Activated CD8-positive, alpha-beta T cell treated with anti-CD3 and anti-CD28 coated beads for 36 hours (primary cell): ENCODE data around the gene PEX14. TPM values are rescaled to one million over a fixed set of nuclear protein-coding genes. Genes with fewer than 3 reads are reported as not detected.

Source experiments
- ATAC-seq: fragments of 200-7000 bp; cut with Tn5 transposase; one replicate; pipeline ENCODE4 v1.10.0; 2021; ENCODE audit warnings: mild to moderate bottlenecking, moderate library complexity
- CTCF ChIA-PET: fragments of 350-600 bp; sonication (Branson Sonifier 250); formaldehyde crosslinking; loops from one replicate; lab custom pipeline; 2021; ENCODE audit warnings: antibody characterized with exemption; lab: Charles Lee
- POLR2A ChIA-PET: fragments of 350-600 bp; sonication (Branson Sonifier 250); formaldehyde crosslinking; loops from one replicate; lab custom pipeline; 2021; ENCODE audit warnings: antibody characterized with exemption; lab: Charles Lee
- DNase-seq: peaks from one replicate; pipeline ENCODE4 v3.0.0-alpha.2; 2020
- H3K27ac Mint-ChIP-seq: one replicate; pipeline ENCODE4 v1.8.0; 2021; ENCODE audit warnings: mild to moderate bottlenecking, mixed read lengths
- H3K27me3 Mint-ChIP-seq: one replicate; pipeline ENCODE4 v1.8.0; 2021; ENCODE audit warnings: mixed read lengths
- H3K36me3 Mint-ChIP-seq: one replicate; pipeline ENCODE4 v1.8.0; 2021; ENCODE audit warnings: low read depth, mixed read lengths
- H3K4me1 Mint-ChIP-seq: one replicate; pipeline ENCODE4 v1.8.0; 2021; ENCODE audit warnings: low read depth, mixed read lengths
- H3K4me3 Mint-ChIP-seq: one replicate; pipeline ENCODE4 v1.8.0; 2021; ENCODE audit warnings: mild to moderate bottlenecking, moderate library complexity, mixed read lengths
- H3K9me3 Mint-ChIP-seq: one replicate; pipeline ENCODE4 v1.8.0; 2021; ENCODE audit warnings: mixed read lengths
- CTCF ChIP-seq: fragments of 200-600 bp; IDR thresholded peaks from one replicate; pipeline ENCODE4 v1.8.0; 2022; ENCODE audit warnings: antibody characterized with exemption, mild to moderate bottlenecking
- intact Hi-C: fragments of 100-400 bp; cut with micrococcal nuclease; formaldehyde crosslinking; loops from one replicate; pipeline ENCODE4 v1.10.0; 2022
- total RNA-seq, 2 experiments: library from RNA; stranded (reverse); gene quantifications; one replicate each; pipeline ENCODE4 v1.2.3, GENCODE V29; 2021

PEX14 gene
- total RNA-seq, 2 experiments from 2014 or later: 18.0 to 18.5 TPM

- Mint-ChIP-seq H3K9me3 (no peaks in the 10 kb centered on the region), H3K27ac (no peak overlapping the region), H3K36me3 (no peaks in the 10 kb centered on the region), H3K4me3 (no peak overlapping the region), H3K4me1 (peaks cover 8% of the 10 kb centered on the region), H3K27me3 (no peaks in the 10 kb centered on the region)
- no peak for ATAC-seq
- TF ChIP-seq CTCF: no peak
- intact Hi-C loops: no loop called here
- ChIA-PET POLR2A (interaction anchor here (1.3 kb wide), 1 partner anchor 9 kb away, joined by 3 read pairs; no protein-coding TSS in a partner anchor), CTCF (no interaction called here)
- no peak for DNase-seq
Measured at GRCh38 chr1:10678402-10678801, 203.7 kb downstream of the PEX14 start.

DNA sequence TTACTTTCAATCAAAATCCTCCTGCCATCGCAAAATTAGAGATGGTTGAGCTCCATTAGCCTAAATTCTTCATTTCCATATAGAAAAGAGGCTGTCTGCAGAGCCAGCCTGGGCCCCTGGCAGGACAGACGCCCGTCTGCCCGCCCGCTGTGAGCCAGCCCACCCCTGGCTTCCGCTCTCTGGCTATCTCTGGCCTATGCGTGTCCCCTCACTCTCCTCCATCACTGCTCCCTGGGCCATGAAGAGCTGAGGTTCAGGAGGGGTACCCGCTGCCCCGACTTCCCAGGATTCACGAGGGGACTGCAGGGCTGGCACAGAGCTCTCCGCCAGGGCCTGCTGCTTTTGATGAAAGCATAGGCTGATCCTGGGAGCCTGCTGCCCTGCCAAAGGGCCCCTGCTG is 204.1 kb downstream of the PEX14 start:
- Mint-ChIP-seq H3K4me1 (peaks cover 8% of the 10 kb centered on the region), H3K27me3 (no peaks in the 10 kb centered on the region), H3K27ac (no peak overlapping the region), H3K36me3 (no peaks in the 10 kb centered on the region), H3K4me3 (no peak overlapping the region), H3K9me3 (no peaks in the 10 kb centered on the region)
- CTCF ChIA-PET: no interaction called here
- POLR2A ChIA-PET: interaction anchor here (1.3 kb wide), 1 partner anchor 10 kb away, joined by 3 read pairs; no protein-coding TSS in a partner anchor
- DNase-seq: no peak
- no peak for TF ChIP-seq CTCF
- intact Hi-C loops: no loop called here
- no peak for ATAC-seq

DNA sequence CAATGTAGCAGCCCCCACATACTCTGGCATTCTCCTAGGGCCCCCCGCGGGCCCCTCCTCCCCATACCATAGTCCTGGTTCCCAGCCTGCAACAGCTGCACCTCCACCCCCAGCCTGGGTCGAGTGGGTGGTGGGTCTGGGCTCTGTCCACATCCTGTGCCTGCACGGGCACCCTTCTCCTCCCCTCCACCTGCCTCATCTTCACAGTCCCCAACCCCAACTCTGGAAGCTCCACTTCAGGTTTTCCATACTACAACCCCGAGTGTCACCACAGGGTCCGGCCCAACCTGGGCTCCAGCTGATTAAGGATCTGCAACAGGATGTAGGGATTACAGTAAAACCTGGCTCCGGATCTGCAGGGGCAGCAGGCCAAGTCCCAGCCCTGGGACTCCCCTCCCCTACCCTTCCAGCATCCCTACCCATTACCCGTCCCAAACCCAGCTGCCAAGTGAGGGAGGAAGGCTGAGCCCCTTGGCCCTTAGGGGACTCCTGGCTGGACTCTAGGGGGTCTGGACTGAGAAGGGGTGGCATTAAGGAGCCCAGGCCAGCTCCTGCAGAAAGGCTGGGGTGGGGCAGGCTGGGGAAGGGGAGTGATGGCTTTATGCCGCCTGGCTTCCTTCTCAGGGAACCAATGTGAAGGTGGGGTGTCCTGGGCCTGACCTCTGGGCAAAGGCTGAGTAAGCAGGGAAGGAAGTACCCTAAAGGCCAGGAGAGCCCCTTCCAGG is 204.9 kb downstream of the PEX14 start:
- no peaks in the 10 kb centered on the region for H3K9me3 Mint-ChIP-seq
- TF ChIP-seq CTCF: no peak
- CTCF ChIA-PET: no interaction called here
- H3K4me3 Mint-ChIP-seq: no peak overlapping the region
- peaks cover 8% of the 10 kb centered on the region for H3K4me1 Mint-ChIP-seq
- no peaks in the 10 kb centered on the region for H3K27me3 Mint-ChIP-seq
- H3K36me3 Mint-ChIP-seq: no peaks in the 10 kb centered on the region
- ATAC-seq (peak; percentile 27), DNase-seq (peak; percentile 27)
- intact Hi-C loops: loop anchor here (10.0 kb wide), 1 partner anchor 185 kb away; no protein-coding TSS in a partner anchor
- POLR2A ChIA-PET: interaction anchor here (1.3 kb wide), 1 partner anchor 11 kb away, joined by 3 read pairs; no protein-coding TSS in a partner anchor
- no peak overlapping the region for H3K27ac Mint-ChIP-seq

Other genes starting within 250 kb of the PEX14 start
- gene PGD, start 75.9 kb upstream of the PEX14 start, total RNA-seq: 100 to 1,000 TPM; 126 to 130 TPM
- gene CENPS, start 44.5 kb upstream of the PEX14 start, total RNA-seq: 10 to 100 TPM; 18.3 to 19.4 TPM
- under 1 TPM in 1 of 2 experiments, not detected in 1; 0.34 TPM for gene CORT, start 24.9 kb upstream of the PEX14 start, total RNA-seq
- gene DFFA, start 2.4 kb upstream of the PEX14 start, total RNA-seq: 10 to 100 TPM; 76.7 to 81.8 TPM